SK-N-SH (cell line): Measurements from ENCODE around the gene POU6F2. TPM values are rescaled to one million over a fixed set of nuclear protein-coding genes. Genes with fewer than 3 reads are reported as not detected.

Experiments
- CTCF ChIA-PET: fragments of 300-600, 350-600 bp; formaldehyde crosslinking; extraction: SDS; loops from one replicate; lab custom pipeline; 2021; lab: Yijun Ruan, JAX
- POLR2A ChIA-PET: fragments of 350-600 bp; sonication (Branson Sonifier 250); formaldehyde crosslinking; extraction: SDS; loops from one replicate; lab custom pipeline; 2020; ENCODE audit warnings: antibody characterized with exemption, inconsistent platforms; lab: Yijun Ruan, JAX
- DNase-seq: peaks from one replicate; pipeline ENCODE4 v3.0.0; 2012
- H2AFZ ChIP-seq: fragments of 200-600 bp; sonication (generic); 2 replicates; pipeline ENCODE4 v1.8.1; 2016; ENCODE audit warnings: antibody characterized with exemption, mild to moderate bottlenecking, low read depth
- H3F3A ChIP-seq: fragments of 200-600 bp; sonication (generic); replicated peaks from 2 replicates; pipeline ENCODE3; 2016; ENCODE audit warnings: antibody characterized with exemption, mild to moderate bottlenecking; ENCODE audit not compliant: insufficient read depth
- H3K27ac ChIP-seq, 2 experiments: fragments of 200-500 bp in 1 of 2; fragments of 200-600 bp in 1 of 2; sonication (Bioruptor generic) in 1 of 2; sonication (generic), shearing (Covaris generic) in 1 of 2; 2 replicates each; pipeline versions ENCODE4 v1.5.1 to v1.6.1; 2014 to 2016; ENCODE audit warnings: low read depth in 2 of 2, inconsistent platforms in 1 of 2, low read length in 1 of 2, mild to moderate bottlenecking in 1 of 2, mixed read lengths in 1 of 2
- H3K27me3 ChIP-seq: fragments of 200-600 bp; sonication (generic), shearing (Covaris generic); 2 replicates; pipeline ENCODE4 v1.6.1; 2016; ENCODE audit warnings: mixed run types; ENCODE audit not compliant: insufficient read depth
- H3K36me3 ChIP-seq, 2 experiments: fragments of 200-500 bp in 1 of 2; fragments of 200-600 bp in 1 of 2; sonication (Bioruptor generic) in 1 of 2; sonication (generic) in 1 of 2; replicated peaks in 1 of 2; 2 replicates each; pipeline versions ENCODE3 to v1.5.1; 2014 to 2016; ENCODE audit warnings: low read length in 1 of 2, mild to moderate bottlenecking in 1 of 2; ENCODE audit not compliant: insufficient read depth in 2 of 2, control insufficient read depth in 1 of 2
- H3K4me1 ChIP-seq, 2 experiments: fragments of 200-500 bp in 1 of 2; fragments of 200-600 bp in 1 of 2; sonication (Bioruptor generic) in 1 of 2; sonication (generic), shearing (Covaris generic) in 1 of 2; 2 replicates each; pipeline versions ENCODE4 v1.5.1 to v1.6.1; 2014 to 2016; ENCODE audit warnings: low read depth in 1 of 2, low read length in 1 of 2, mixed run types in 1 of 2; ENCODE audit not compliant: insufficient read depth in 2 of 2, control insufficient read depth in 1 of 2
- H3K4me2 ChIP-seq: fragments of 200-600 bp; sonication (generic), shearing (Covaris generic); 2 replicates; pipeline ENCODE4 v1.6.1; 2017; ENCODE audit warnings: mixed run types
- H3K4me3 ChIP-seq, 2 experiments: fragments of 200-500 bp in 1 of 2; fragments of 200-600 bp in 1 of 2; sonication (Bioruptor generic) in 1 of 2; sonication (generic), shearing (Covaris generic) in 1 of 2; 2 replicates each; pipeline versions ENCODE4 v1.5.1 to v1.8.1; 2014 to 2016; ENCODE audit warnings: low read depth in 2 of 2, inconsistent platforms in 1 of 2, low read length in 1 of 2, mild to moderate bottlenecking in 1 of 2, mixed read lengths in 1 of 2, moderate library complexity in 1 of 2
- H3K79me2 ChIP-seq: fragments of 200-600 bp; sonication (generic); 2 replicates; pipeline ENCODE4 v1.8.1; 2017; ENCODE audit warnings: mild to moderate bottlenecking; ENCODE audit not compliant: insufficient read depth
- H3K9ac ChIP-seq: fragments of 200-600 bp; sonication (generic); 2 replicates; pipeline ENCODE4 v1.6.1; 2017; ENCODE audit warnings: mixed run types
- H3K9me2 ChIP-seq: fragments of 200-600 bp; sonication (generic); 2 replicates; pipeline ENCODE4 v1.6.1; 2017; ENCODE audit warnings: mixed run types
- H3K9me3 ChIP-seq: fragments of 200-600 bp; sonication (generic); 2 replicates; pipeline ENCODE4 v1.6.1; 2017; ENCODE audit warnings: mixed run types, mild to moderate bottlenecking, moderate library complexity
- H4K20me1 ChIP-seq: fragments of 200-600 bp; sonication (generic); 2 replicates; pipeline ENCODE4 v1.6.1; 2017; ENCODE audit warnings: mild to moderate bottlenecking, mixed run types; ENCODE audit not compliant: insufficient read depth
- ELF1 ChIP-seq: IDR thresholded peaks from 2 replicates; pipeline ENCODE4 v1.4.0; 2012
- FOSL2 ChIP-seq: IDR thresholded peaks from 2 replicates; pipeline ENCODE4 v1.4.0; 2012; ENCODE audit warnings: low read depth, mild to moderate bottlenecking, moderate library complexity, borderline replicate concordance
- FOXJ3 ChIP-seq: sonication (generic); formaldehyde crosslinking; IDR thresholded peaks from 2 replicates; pipeline ENCODE4 v1.5.1; 2020; ENCODE audit warnings: mild to moderate bottlenecking, missing genetic modification reagents
- GATA2 ChIP-seq: sonication (generic); formaldehyde crosslinking; IDR thresholded peaks from 2 replicates; pipeline ENCODE4 v1.5.0; 2020; ENCODE audit warnings: mild to moderate bottlenecking, missing genetic modification reagents
- JUND ChIP-seq: IDR thresholded peaks from 2 replicates; pipeline ENCODE4 v1.4.0; 2012
- NFIC ChIP-seq: IDR thresholded peaks from 2 replicates; pipeline ENCODE4 v1.4.0; 2012; ENCODE audit warnings: borderline replicate concordance
- NRF1 ChIP-seq: IDR thresholded peaks from 2 replicates; pipeline ENCODE4 v1.6.1; 2012; ENCODE audit warnings: low read depth, mild to moderate bottlenecking, low read length
- RAD21 ChIP-seq: IDR thresholded peaks from 2 replicates; pipeline ENCODE4 v1.6.1; 2012; ENCODE audit warnings: mild to moderate bottlenecking, low read length
- RCOR1 ChIP-seq: fragments of 150-350 bp; IDR thresholded peaks from 2 replicates; pipeline ENCODE4 v1.6.1; 2017; ENCODE audit warnings: antibody characterized with exemption, low read length
- RFX5 ChIP-seq: IDR thresholded peaks from 2 replicates; pipeline ENCODE4 v1.6.1; 2012; ENCODE audit warnings: mild to moderate bottlenecking, improper control_type of control experiment, low read length
- TCF12 ChIP-seq: IDR thresholded peaks from 2 replicates; pipeline ENCODE4 v1.4.0; 2012
- TEAD4 ChIP-seq: IDR thresholded peaks from 2 replicates; pipeline ENCODE4 v1.4.0; 2012; ENCODE audit warnings: mild to moderate bottlenecking, borderline replicate concordance; ENCODE audit not compliant: insufficient read depth
- WGBS: methylation state at CpG from one replicate; pipeline ENCODE4 v1.1.6; 2017; ENCODE audit warnings: low lambda C conversion rate; 5-methylcytosine and 5-hydroxymethylcytosine counted together
- polyA plus RNA-seq, 3 experiments: library from polyadenylated mRNA; depleted of rRNA; stranded (reverse); fragments of >200 nt; gene quantifications; 2 replicates each; pipeline ENCODE4 v1.2.3, GENCODE V29; 2012
- TF ChIP-seq, protein P1 (sequence below): IDR thresholded peaks from 2 replicates; pipeline ENCODE4 v1.6.1; 2012; ENCODE audit warnings: mild to moderate bottlenecking, low read depth, low read length, moderate library complexity
- TF ChIP-seq, protein P2 (sequence below): fragments of 150-350 bp; IDR thresholded peaks from 2 replicates; pipeline ENCODE4 v1.6.1; 2017; ENCODE audit warnings: antibody characterized with exemption, low read length, low read depth, borderline replicate concordance
- TF ChIP-seq, protein P3 (sequence below): IDR thresholded peaks from 2 replicates; pipeline ENCODE4 v1.4.0; 2012; ENCODE audit warnings: low read depth, borderline replicate concordance
- TF ChIP-seq, protein P4 (sequence below): fragments of 200-600 bp; sonication (generic); IDR thresholded peaks from 2 replicates; pipeline ENCODE4 v1.6.1; 2017; ENCODE audit warnings: antibody characterized with exemption, mild to moderate bottlenecking, moderate library complexity

POU6F2 gene
- polyA plus RNA-seq, 1 of the 3 experiments (the other 2 are of a cell fraction) = under 0.01 TPM

DNA sequence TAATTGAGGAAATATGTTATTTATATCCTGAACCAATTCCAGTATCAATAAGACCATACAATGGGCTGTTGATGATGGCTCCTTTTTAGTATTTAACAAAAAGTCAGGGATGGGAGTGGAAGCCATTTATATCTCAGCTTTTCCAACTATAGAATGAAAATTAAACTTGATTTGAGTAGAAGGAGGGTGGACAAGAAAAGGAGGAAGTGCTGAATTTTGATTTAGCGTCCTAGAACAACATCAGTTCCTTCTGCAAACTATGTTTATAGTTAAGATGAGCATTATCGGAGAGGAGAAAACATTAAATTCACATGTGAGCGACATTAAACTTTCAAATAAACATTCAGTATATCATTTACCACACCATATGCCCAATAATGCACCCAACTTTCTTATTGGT, 439.2 kb downstream of the POU6F2 start:
- no peak overlapping the region for H3K4me2 ChIP-seq
- CTCF ChIA-PET = no interaction called here
- no peak for TF ChIP-seq RFX5
- no peak for TF ChIP-seq ELF1
- TF ChIP-seq, protein P1, sequence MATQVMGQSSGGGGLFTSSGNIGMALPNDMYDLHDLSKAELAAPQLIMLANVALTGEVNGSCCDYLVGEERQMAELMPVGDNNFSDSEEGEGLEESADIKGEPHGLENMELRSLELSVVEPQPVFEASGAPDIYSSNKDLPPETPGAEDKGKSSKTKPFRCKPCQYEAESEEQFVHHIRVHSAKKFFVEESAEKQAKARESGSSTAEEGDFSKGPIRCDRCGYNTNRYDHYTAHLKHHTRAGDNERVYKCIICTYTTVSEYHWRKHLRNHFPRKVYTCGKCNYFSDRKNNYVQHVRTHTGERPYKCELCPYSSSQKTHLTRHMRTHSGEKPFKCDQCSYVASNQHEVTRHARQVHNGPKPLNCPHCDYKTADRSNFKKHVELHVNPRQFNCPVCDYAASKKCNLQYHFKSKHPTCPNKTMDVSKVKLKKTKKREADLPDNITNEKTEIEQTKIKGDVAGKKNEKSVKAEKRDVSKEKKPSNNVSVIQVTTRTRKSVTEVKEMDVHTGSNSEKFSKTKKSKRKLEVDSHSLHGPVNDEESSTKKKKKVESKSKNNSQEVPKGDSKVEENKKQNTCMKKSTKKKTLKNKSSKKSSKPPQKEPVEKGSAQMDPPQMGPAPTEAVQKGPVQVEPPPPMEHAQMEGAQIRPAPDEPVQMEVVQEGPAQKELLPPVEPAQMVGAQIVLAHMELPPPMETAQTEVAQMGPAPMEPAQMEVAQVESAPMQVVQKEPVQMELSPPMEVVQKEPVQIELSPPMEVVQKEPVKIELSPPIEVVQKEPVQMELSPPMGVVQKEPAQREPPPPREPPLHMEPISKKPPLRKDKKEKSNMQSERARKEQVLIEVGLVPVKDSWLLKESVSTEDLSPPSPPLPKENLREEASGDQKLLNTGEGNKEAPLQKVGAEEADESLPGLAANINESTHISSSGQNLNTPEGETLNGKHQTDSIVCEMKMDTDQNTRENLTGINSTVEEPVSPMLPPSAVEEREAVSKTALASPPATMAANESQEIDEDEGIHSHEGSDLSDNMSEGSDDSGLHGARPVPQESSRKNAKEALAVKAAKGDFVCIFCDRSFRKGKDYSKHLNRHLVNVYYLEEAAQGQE = no peak
- no peak for TF ChIP-seq JUND
- TF ChIP-seq GATA2 (CRISPR knock-in tag) = no peak
- no peak for TF ChIP-seq NRF1
- TF ChIP-seq FOSL2 = no peak
- no peak for TF ChIP-seq TEAD4
- no peak for TF ChIP-seq TCF12
- TF ChIP-seq, protein P2, sequence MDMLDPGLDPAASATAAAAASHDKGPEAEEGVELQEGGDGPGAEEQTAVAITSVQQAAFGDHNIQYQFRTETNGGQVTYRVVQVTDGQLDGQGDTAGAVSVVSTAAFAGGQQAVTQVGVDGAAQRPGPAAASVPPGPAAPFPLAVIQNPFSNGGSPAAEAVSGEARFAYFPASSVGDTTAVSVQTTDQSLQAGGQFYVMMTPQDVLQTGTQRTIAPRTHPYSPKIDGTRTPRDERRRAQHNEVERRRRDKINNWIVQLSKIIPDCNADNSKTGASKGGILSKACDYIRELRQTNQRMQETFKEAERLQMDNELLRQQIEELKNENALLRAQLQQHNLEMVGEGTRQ = no peak
- TF ChIP-seq, protein P3, sequence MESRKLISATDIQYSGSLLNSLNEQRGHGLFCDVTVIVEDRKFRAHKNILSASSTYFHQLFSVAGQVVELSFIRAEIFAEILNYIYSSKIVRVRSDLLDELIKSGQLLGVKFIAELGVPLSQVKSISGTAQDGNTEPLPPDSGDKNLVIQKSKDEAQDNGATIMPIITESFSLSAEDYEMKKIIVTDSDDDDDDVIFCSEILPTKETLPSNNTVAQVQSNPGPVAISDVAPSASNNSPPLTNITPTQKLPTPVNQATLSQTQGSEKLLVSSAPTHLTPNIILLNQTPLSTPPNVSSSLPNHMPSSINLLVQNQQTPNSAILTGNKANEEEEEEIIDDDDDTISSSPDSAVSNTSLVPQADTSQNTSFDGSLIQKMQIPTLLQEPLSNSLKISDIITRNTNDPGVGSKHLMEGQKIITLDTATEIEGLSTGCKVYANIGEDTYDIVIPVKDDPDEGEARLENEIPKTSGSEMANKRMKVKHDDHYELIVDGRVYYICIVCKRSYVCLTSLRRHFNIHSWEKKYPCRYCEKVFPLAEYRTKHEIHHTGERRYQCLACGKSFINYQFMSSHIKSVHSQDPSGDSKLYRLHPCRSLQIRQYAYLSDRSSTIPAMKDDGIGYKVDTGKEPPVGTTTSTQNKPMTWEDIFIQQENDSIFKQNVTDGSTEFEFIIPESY = no peak
- no peak for TF ChIP-seq NFIC
- no peak for TF ChIP-seq RCOR1
- TF ChIP-seq, protein P4, sequence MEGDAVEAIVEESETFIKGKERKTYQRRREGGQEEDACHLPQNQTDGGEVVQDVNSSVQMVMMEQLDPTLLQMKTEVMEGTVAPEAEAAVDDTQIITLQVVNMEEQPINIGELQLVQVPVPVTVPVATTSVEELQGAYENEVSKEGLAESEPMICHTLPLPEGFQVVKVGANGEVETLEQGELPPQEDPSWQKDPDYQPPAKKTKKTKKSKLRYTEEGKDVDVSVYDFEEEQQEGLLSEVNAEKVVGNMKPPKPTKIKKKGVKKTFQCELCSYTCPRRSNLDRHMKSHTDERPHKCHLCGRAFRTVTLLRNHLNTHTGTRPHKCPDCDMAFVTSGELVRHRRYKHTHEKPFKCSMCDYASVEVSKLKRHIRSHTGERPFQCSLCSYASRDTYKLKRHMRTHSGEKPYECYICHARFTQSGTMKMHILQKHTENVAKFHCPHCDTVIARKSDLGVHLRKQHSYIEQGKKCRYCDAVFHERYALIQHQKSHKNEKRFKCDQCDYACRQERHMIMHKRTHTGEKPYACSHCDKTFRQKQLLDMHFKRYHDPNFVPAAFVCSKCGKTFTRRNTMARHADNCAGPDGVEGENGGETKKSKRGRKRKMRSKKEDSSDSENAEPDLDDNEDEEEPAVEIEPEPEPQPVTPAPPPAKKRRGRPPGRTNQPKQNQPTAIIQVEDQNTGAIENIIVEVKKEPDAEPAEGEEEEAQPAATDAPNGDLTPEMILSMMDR = no peak
- TF ChIP-seq FOXJ3 (CRISPR knock-in tag) = no peak
- no peak for TF ChIP-seq RAD21
- no peak overlapping the region for H3K4me3 ChIP-seq
- no peak overlapping the region for H2AFZ ChIP-seq
- no peak overlapping the region for H3K27ac ChIP-seq
- POLR2A ChIA-PET = interaction anchor here (0.7 kb wide), 1 partner anchor 818 kb away, joined by 3 read pairs; no protein-coding TSS in a partner anchor
- no peaks in the 10 kb centered on the region for H3K9me3 ChIP-seq
- peaks cover 28% of the 10 kb centered on the region; the same call in 1 of the 2 replicates for H3K27me3 ChIP-seq
- H4K20me1 ChIP-seq = no peaks in the 10 kb centered on the region
- peaks cover 4% of the 10 kb centered on the region for H3F3A ChIP-seq
- WGBS = 39% methylated on average over 3 of the region's 3 CpGs
- H3K36me3 ChIP-seq = no peaks in the 10 kb centered on the region
- H3K9ac ChIP-seq = no peak overlapping the region
- H3K4me1 ChIP-seq = peaks cover 0 to 7% of the 10 kb centered on the region in 2 experiments; a peak in 1 of 4 replicates
- H3K79me2 ChIP-seq = no peaks in the 10 kb centered on the region
- H3K9me2 ChIP-seq = no peaks in the 10 kb centered on the region
- no peak for DNase-seq
